SU-DHL-6 (cell line): ENCODE data around the gene DCLRE1C.

Experiments
- EZH2phosphoT487 ChIP-seq: fragments of 200-600 bp; sonication (generic), shearing (Covaris generic); conservative IDR thresholded peaks from 2 replicates; pipeline ENCODE4 v1.6.1; 2018; ENCODE audit warnings: mild to moderate bottlenecking, antibody characterized with exemption, low read length, moderate library complexity, mixed read lengths
- TF ChIP-seq, protein P1 (sequence below): fragments of 200-600 bp; sonication (generic); IDR thresholded peaks from one replicate; pipeline ENCODE4 v1.5.1; 2017; ENCODE audit warnings: antibody characterized with exemption, mild to moderate bottlenecking, low read length, moderate library complexity; ENCODE audit not compliant: insufficient read depth, poor library complexity, severe bottlenecking

DNA sequence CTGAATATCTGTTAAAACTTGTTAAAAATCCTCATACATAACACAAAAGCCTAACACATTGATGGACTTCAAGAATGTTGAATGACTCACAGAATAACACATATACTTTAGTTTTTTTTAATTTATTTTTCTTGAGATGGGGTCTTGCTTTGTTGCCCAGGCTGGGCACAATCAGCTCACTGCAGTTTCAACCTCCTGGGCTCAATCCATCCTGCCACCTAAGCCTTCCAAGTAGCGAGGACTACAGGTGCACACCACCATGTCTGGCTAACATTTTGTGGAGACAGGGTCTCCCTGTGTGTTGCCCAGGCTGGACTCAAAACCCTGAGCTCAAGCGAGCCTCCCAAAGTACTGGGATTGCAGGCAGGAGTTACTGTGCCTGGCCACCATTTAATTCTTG lies 47.1 kb downstream of the DCLRE1C start:
- TF ChIP-seq, protein P1, sequence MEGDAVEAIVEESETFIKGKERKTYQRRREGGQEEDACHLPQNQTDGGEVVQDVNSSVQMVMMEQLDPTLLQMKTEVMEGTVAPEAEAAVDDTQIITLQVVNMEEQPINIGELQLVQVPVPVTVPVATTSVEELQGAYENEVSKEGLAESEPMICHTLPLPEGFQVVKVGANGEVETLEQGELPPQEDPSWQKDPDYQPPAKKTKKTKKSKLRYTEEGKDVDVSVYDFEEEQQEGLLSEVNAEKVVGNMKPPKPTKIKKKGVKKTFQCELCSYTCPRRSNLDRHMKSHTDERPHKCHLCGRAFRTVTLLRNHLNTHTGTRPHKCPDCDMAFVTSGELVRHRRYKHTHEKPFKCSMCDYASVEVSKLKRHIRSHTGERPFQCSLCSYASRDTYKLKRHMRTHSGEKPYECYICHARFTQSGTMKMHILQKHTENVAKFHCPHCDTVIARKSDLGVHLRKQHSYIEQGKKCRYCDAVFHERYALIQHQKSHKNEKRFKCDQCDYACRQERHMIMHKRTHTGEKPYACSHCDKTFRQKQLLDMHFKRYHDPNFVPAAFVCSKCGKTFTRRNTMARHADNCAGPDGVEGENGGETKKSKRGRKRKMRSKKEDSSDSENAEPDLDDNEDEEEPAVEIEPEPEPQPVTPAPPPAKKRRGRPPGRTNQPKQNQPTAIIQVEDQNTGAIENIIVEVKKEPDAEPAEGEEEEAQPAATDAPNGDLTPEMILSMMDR, result no peak
- no peak for TF ChIP-seq EZH2phosphoT487
